A549 (cell line): ENCODE results near the gene CRACR2B.

Experiments used
- CEBPB ChIP-seq, 2 experiments: fragments of >200 bp in 1 of 2; sonication (Bioruptor Twin) in 1 of 2; formaldehyde crosslinking in 1 of 2; IDR thresholded peaks; 2 replicates each; pipeline ENCODE4 v1.6.1; 2012 to 2016
- EHMT2 ChIP-seq: fragments of 200-600 bp; sonication (generic); IDR thresholded peaks from 2 replicates; pipeline ENCODE4 v1.6.1; 2016; ENCODE audit warnings: antibody characterized with exemption, low read depth, mild to moderate bottlenecking, moderate library complexity
- HMGXB4 ChIP-seq: fragments of 250-450 bp; sonication (Bioruptor Pico); IDR thresholded peaks from 2 replicates; pipeline ENCODE4 v1.5.0; 2021; ENCODE audit warnings: mild to moderate bottlenecking, moderate library complexity, borderline replicate concordance
- JUN ChIP-seq, 2 experiments: fragments of >200 bp; sonication (Bioruptor Twin); formaldehyde crosslinking; IDR thresholded peaks; 2 replicates in 1 of 2; 3 replicates in 1 of 2; pipeline ENCODE4 v1.6.1; 2016 to 2017
- MAZ ChIP-seq: fragments of 150-350 bp; IDR thresholded peaks from 2 replicates; pipeline ENCODE4 v1.6.1; 2014; ENCODE audit warnings: antibody characterized with exemption, low read depth, low read length, borderline replicate concordance
- NFE2L2 ChIP-seq: fragments of 150-350 bp; conservative IDR thresholded peaks from 2 replicates; pipeline ENCODE4 v1.6.1; 2014; ENCODE audit warnings: low read length
- PHF8 ChIP-seq: fragments of 200-600 bp; sonication (generic); IDR thresholded peaks from 2 replicates; pipeline ENCODE4 v1.6.1; 2016; ENCODE audit warnings: low read depth, mild to moderate bottlenecking, antibody characterized with exemption, moderate library complexity, borderline replicate concordance
- POLR2A ChIP-seq: IDR thresholded peaks from 2 replicates; pipeline ENCODE4 v1.6.1; 2012; ENCODE audit warnings: mild to moderate bottlenecking, low read length
- RAD21 ChIP-seq, 2 experiments: fragments of >200 bp in 1 of 2; sonication (Bioruptor Twin) in 1 of 2; formaldehyde crosslinking in 1 of 2; IDR thresholded peaks in 1 of 2; conservative IDR thresholded peaks in 1 of 2; 2 replicates in 1 of 2; 3 replicates in 1 of 2; pipeline ENCODE4 v1.6.1; 2012 to 2018; ENCODE audit warnings: inconsistent platforms in 1 of 2
- RFX5 ChIP-seq: fragments of 450-650 bp; IDR thresholded peaks from 2 replicates; pipeline ENCODE4 v1.7.1; 2014; ENCODE audit warnings: antibody characterized with exemption, mild to moderate bottlenecking, moderate library complexity
- ZFP36 ChIP-seq: fragments of 450-650 bp; IDR thresholded peaks from 2 replicates; pipeline ENCODE4 v1.6.1; 2014; ENCODE audit warnings: borderline replicate concordance; ENCODE audit not compliant: partially characterized antibody
- TF ChIP-seq, protein P1 (sequence below): fragments of >200 bp; sonication (Bioruptor Twin); formaldehyde crosslinking; IDR thresholded peaks from 3 replicates; pipeline ENCODE4 v1.5.1; 2016

GRCh38 chr11:796565-797295 lies 31.0 kb upstream of the CRACR2B start:
- TF ChIP-seq JUN (IDR thresholded peaks at IDR 0.05) = no peak
- TF ChIP-seq, protein P1, sequence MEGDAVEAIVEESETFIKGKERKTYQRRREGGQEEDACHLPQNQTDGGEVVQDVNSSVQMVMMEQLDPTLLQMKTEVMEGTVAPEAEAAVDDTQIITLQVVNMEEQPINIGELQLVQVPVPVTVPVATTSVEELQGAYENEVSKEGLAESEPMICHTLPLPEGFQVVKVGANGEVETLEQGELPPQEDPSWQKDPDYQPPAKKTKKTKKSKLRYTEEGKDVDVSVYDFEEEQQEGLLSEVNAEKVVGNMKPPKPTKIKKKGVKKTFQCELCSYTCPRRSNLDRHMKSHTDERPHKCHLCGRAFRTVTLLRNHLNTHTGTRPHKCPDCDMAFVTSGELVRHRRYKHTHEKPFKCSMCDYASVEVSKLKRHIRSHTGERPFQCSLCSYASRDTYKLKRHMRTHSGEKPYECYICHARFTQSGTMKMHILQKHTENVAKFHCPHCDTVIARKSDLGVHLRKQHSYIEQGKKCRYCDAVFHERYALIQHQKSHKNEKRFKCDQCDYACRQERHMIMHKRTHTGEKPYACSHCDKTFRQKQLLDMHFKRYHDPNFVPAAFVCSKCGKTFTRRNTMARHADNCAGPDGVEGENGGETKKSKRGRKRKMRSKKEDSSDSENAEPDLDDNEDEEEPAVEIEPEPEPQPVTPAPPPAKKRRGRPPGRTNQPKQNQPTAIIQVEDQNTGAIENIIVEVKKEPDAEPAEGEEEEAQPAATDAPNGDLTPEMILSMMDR = no peak
- TF ChIP-seq NFE2L2 = no peak
- TF ChIP-seq PHF8 = no peak
- no peak for TF ChIP-seq HMGXB4 (CRISPR knock-in tag)
- no peak for TF ChIP-seq CEBPB (IDR thresholded peaks at IDR 0.05)
- no peak for TF ChIP-seq RAD21 (conservative IDR thresholded peaks at IDR 0.05 in 1 of 2, IDR thresholded peaks at IDR 0.05 in 1 of 2)
- TF ChIP-seq POLR2A = no peak
- TF ChIP-seq EHMT2 = no peak
- no peak for TF ChIP-seq MAZ
- no peak for TF ChIP-seq ZFP36
- no peak for TF ChIP-seq RFX5
